ENCODE results near the gene SLC45A1.

The SLC45A1 gene

DNA sequence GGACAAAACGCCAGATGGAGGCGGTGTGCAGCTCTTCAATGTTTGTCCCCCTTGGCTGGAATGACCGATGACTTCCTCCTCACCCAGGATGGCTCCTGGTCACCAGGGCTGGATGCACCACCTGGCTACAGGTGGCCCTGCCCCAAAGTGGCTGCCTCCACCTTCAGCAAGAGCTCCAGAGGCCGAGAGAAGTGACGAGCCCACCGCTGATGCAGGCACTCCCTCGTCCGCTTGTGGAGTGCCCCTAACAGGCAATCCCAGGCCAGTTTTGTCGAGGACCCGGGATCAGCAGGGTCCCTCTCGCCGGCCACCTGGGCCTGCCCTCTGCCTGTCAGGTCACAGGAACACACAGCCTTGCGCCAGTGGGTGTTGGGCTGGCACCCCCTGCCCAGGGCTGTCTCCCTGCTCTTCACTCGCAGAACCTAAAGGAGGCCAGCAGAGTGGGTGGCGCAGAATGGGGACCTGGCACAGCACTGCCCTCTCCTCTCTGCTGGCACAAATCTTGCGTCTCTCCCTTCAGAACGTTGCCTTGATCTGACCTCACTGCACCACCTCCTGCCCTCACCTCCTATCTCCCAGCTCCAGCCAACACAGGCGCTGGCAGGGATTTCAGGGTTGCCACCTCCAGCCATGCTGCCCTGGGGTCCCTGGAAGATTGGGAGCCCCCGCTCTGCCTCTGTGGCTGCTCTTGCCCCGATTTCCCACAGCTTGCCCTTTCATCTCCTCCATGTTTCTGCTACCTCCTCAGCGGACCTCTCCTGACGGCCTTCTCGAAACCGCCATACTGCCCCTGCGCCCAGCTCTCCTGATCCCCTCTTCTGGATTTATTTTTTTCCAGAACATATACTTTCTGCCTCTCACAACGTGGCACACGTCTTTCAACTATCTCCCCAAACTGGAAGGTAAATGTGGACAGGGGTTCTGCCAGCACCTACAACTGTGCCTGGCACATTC, 38.6 kb downstream of the SLC45A1 start:
- no peak for DNase-seq

- no peak for DNase-seq
Observed at GRCh38 chr1:8357329-8358101, 39.6 kb downstream of the SLC45A1 start.

DNA sequence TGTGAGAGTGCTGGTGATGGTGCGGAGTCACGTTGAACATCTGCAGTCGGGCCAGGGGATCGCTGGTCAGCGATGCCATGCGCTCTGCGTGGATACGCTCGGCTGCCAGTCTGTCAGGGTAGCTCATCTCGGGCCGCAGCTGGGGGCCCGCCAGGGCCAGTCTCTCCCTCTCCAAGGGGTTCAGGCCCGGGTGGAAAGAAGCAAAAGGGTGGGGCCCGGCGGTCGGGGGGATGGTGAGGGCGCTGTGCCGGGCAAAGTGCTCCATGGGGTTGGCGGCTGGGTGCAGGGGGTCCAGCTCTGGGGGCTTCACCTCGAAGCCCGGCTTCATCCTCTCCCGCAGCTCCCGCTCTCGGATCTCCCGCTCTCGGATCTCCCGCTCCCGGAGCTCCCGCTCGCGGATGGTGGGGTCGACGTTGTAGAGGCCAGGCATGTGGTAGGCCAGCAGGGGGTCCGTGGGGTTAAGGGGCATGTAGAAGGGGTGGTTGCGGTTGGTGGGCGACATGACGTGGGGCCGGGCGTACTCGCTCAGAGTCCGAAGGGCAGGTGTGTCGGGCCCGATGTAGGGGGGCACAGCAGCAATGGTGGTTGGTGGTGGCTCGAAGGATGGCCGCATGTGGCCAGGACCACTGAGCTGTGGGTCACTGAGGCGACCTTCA, 40.5 kb downstream of the SLC45A1 start:
- no peak for DNase-seq

DNA sequence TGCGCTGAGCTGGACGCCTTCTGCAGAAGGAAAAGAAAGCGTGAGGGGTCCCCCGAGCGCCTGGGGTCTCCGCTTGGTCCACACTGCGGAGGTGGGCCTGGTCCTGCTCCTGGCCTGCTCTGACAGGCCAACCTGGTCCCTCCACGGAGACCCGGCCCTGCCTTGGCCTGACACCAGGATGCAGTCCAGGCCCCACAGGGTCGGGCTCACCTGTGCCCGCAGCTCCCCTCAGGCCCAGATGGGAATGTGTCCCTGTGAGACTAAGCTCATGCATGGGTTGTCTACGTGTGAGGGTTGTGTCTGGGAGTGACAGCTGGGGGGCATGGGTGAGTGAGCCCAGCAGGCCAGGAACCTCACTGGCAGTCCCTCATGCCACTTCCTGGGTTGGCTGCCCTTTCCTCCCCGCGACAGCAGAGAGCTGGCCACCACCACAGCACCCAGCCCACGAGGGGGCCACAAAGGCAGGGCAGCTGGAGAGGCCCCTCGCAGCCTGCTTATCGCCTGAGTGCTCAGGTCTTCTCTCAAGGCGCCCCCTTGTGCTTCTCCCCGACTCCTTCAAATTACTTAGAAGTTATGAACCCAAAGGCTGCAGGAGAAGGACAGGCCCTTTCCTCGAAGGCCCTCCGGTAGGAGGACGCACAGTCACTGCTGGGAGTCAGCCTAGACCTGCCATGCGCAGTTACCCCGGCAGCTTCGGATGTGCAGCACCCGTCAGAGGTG, 41.1 kb downstream of the SLC45A1 start:
- no peak for DNase-seq

- DNase-seq, result no peak
Observed at GRCh38 chr1:8359617-8360481, 41.9 kb downstream of the SLC45A1 start.

- DNase-seq, result no peak
Observed at GRCh38 chr1:8360493-8361197, 42.7 kb downstream of the SLC45A1 start.

DNA sequence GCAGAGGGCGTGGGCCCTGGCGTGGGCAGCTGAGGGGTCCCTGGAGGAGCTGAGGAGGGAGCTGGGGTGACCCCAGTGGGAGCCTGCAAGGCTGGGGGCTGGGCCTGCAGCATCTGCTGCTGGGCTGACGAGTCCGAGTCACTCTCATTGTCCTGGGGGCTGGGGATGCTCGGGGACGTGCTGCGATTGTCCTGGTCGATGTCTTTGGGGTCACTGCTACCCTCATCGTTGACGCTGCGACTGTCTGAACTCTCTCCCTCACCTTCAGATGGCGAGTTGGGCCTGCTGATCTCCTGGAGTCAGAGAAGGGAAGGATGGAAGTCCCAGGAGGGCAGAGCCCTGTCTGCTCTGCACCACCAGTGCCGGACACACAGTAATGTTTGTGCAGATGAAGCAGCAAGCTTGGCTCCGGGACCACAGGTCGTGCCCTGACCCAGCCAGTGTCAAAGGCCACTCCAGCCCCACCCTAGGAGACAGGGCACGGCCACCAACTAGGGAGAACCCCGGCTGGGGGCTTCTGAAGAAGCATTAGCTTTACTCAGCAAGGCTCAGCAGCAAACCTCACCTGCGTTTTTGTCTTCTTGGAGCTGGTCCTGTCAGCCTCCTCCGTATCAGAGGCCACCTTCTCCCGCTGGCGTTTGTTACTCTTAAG, 43.4 kb downstream of the SLC45A1 start:
- DNase-seq, result no peak

- no peak for DNase-seq
Observed at GRCh38 chr1:8362701-8363101, 44.8 kb downstream of the SLC45A1 start.

- DNase-seq, result no peak
Observed at GRCh38 chr1:8363186-8363766, 45.4 kb downstream of the SLC45A1 start.

GRCh38 chr1:8363767-8364301, 45.9 kb downstream of the SLC45A1 start:
- DNase-seq, result no peak

DNA sequence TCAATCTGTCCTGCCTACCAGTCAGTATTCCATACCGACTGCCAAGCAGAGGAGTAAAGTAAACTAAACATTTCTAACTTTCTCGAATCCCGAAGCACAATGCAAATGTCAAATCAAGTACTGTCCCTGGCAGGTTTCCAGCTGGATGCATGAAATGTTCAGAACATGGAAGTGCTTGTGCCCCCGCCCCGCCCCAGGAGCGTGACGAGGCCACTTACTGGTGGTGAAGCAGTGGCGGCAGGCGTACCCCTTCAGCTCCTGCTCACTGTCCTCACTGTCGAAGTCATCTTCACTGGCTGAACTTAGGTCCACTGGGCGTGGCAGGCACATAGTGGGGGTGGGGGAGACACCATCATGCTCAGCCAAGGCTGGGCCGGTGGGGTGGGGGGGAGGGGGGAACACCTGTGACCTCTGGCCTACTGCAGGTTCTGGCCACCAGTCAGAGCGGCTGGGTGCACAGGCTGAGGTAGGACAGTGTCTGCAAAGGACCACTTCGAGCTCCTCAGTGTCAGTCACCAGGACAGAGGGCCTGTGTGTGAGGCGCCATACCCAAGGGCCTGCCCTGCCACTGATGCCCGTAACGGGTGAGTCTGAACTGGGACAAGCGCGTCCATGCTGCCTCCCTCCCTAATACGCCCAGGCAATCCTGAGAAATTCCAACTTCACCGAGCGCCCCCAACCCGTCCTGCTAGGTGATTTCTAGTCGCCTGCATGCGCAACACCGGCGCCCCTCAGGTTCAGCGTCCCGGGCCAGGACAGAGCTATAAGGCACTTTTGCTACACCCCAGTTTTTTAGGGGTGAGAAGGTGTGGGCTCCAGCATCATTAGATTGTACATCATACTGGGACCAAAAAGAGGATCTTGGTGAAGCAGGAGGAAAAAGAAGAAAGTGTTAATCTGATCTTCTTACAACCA, 46.9 kb downstream of the SLC45A1 start:
- no peak for DNase-seq

DNA sequence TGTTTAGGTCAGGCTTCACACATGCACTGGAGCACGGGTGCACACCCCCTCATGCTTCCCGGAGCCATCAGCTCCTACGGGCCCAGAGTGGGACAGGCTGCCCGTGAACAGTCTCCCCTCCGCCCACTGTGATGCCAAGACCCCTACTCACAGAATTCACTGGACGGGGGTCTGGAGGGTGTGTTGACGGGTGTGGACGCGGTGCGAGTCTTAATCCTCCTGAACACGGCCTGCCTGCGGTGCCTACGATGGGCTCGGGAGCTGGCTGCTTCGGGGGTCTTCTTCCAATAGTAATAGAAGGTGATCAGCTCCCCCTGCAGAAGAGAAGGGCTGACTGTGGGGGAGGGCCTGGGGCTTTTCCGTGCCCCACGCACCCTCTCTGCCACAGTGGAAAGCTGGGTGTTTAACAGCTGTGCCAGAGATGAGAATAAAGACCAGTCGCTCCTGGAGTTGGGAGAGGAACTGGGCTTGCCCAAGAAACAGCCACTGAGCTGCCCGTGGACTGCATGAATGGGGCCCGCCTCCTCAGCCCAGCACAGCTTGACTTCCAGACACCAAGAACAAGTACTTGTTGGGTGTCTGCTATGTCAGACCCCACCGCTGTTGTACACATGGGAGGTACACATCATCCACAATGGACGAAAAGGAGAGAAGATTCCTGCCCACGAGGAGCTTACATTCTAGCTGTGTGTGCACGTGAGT, 47.9 kb downstream of the SLC45A1 start:
- no peak for DNase-seq

DNA sequence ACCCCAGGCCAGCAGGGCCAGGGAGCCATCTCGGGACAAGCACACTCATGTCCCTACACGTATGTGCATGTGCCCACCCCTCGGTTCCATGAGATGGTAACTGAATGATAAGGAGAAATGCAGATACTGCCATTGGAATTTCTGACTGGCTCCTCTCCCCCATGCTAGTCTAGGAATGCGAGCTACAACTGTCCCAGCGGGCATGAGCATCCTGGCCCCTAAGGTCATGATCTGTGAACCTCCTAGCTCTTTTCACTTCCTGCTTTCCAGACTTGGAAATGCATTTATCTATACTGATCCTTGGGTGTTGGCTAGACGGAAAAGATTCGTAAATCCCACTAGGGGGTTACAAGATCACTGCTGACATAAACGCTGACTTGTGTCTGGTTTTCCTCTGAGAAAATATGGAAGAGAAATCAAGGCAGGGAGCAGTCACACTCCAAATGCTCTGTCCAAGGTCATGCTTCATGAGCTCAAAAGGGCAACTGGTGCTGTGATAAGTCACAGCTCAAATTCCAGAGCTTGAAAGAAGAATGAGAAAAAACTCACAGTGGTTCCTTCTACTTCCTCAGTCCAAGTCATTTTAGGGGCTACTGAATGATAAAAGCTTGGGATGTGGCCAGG, 49.8 kb downstream of the SLC45A1 start:
- DNase-seq, result no peak

- DNase-seq, result no peak
Observed at GRCh38 chr1:8368956-8369639, 51.2 kb downstream of the SLC45A1 start.

DNA sequence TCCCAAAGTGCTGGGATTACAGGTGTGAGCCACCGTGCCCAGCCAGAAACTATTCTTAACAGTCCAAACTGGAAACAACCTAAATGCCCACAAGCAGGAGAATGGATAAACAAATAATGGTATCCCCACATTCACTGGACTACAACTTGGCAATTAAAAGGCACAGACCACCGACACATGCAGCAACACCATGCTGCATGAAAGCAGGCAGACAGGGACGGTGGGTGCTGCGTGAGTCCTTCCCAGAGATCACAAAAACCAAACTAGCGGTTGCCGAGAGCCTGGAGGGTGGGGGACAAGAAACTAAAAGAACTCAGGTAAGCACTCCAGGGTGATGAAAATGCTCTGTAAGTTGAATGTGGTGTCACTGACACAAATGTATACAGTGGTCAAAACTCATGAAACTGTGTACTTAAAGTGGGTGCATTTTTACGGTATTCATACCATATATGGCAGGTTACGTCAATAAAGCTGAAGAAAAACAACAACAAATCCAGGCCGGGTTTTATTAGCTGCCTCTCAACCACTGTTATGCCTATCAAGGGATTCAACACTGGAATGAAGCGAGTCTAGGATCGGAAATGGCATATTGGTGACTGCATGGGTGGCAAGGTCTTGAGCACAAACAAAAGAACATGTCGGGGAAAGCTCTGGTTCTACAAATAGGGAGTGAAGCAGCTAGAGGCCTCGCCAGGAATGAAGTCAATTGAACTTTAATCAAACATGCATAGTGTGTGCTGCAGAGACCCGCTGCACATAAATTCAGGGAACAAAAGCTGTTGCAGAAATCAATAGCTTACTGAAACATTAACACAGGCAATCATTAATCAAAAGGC, 52.4 kb downstream of the SLC45A1 start:
- no peak for DNase-seq

- DNase-seq, result no peak
Observed at GRCh38 chr1:8370905-8371315, 53.0 kb downstream of the SLC45A1 start.

Measured in stimulated activated naive CD4-positive, alpha-beta T cell treated with Interleukin-2 at 50 U/mL for 16 hours (primary cell).